Astrocyte (in vitro differentiated cells and primary cell): ENCODE data around the gene MIDN. TPM values are rescaled to one million over a fixed set of nuclear protein-coding genes. Genes with fewer than 3 reads are reported as not detected.

Source experiments
- DNase-seq: peaks from one replicate; pipeline ENCODE4 v3.0.0-alpha.2; 2010; ENCODE audit warnings: low read depth
- FAIRE-seq: peaks from 2 replicates; lab custom pipeline; 2011; peaks lifted over from hg19 to GRCh38; lab: Jason Lieb, UNC
- H2AFZ ChIP-seq: 2 replicates; pipeline ENCODE4 v1.6.0; 2012; ENCODE audit warnings: low read depth, low read length, inconsistent platforms
- H3K27ac ChIP-seq: 2 replicates; pipeline ENCODE4 v1.5.1; 2011; ENCODE audit warnings: low read depth, low read length, inconsistent platforms
- H3K27me3 ChIP-seq: 2 replicates; pipeline ENCODE4 v1.6.0; 2011; ENCODE audit warnings: low read length, inconsistent platforms; ENCODE audit not compliant: insufficient read depth
- H3K36me3 ChIP-seq: 2 replicates; pipeline ENCODE4 v1.5.1; 2011; ENCODE audit warnings: low read length, inconsistent platforms; ENCODE audit not compliant: insufficient read depth
- H3K4me1 ChIP-seq: 2 replicates; pipeline ENCODE4 v1.5.1; 2011; ENCODE audit warnings: low read length, inconsistent platforms; ENCODE audit not compliant: insufficient read depth
- H3K4me2 ChIP-seq: 2 replicates; pipeline ENCODE4 v1.6.0; 2012; ENCODE audit warnings: low read length, inconsistent platforms
- H3K4me3 ChIP-seq: 2 replicates; pipeline ENCODE4 v1.5.1; 2011; ENCODE audit warnings: low read depth, mild to moderate bottlenecking, low read length, inconsistent platforms; ENCODE audit not compliant: insufficient read depth
- H3K79me2 ChIP-seq: 2 replicates; pipeline ENCODE4 v1.6.0; 2012; ENCODE audit warnings: mild to moderate bottlenecking, low read length, inconsistent platforms; ENCODE audit not compliant: insufficient read depth
- H3K9ac ChIP-seq: 2 replicates; pipeline ENCODE4 v1.6.0; 2012; ENCODE audit warnings: mild to moderate bottlenecking, low read length, inconsistent platforms
- H3K9me3 ChIP-seq: 2 replicates; pipeline ENCODE4 v1.5.1; 2012; ENCODE audit warnings: low read depth, mild to moderate bottlenecking, low read length, inconsistent platforms; ENCODE audit not compliant: insufficient read depth
- H4K20me1 ChIP-seq: 2 replicates; pipeline ENCODE4 v1.6.0; 2012; ENCODE audit warnings: low read length, inconsistent platforms; ENCODE audit not compliant: insufficient read depth
- H3K27ac Mint-ChIP-seq: one replicate; pipeline ENCODE4 v1.8.0; 2021; ENCODE audit warnings: mild to moderate bottlenecking, mixed read lengths; ENCODE audit not compliant: unreplicated experiment
- H3K27me3 Mint-ChIP-seq: one replicate; pipeline ENCODE4 v1.8.0; 2021; ENCODE audit warnings: low read depth, mixed read lengths; ENCODE audit not compliant: unreplicated experiment
- H3K36me3 Mint-ChIP-seq: one replicate; pipeline ENCODE4 v1.8.0; 2021; ENCODE audit warnings: low read depth, mixed read lengths; ENCODE audit not compliant: unreplicated experiment
- H3K4me1 Mint-ChIP-seq: one replicate; pipeline ENCODE4 v1.8.0; 2021; ENCODE audit warnings: low read depth, mixed read lengths; ENCODE audit not compliant: unreplicated experiment
- H3K4me3 Mint-ChIP-seq: one replicate; pipeline ENCODE4 v1.8.0; 2021; ENCODE audit warnings: mild to moderate bottlenecking, moderate library complexity, mixed read lengths; ENCODE audit not compliant: unreplicated experiment
- H3K9me3 Mint-ChIP-seq: one replicate; pipeline ENCODE4 v1.8.0; 2021; ENCODE audit warnings: mild to moderate bottlenecking, mixed read lengths; ENCODE audit not compliant: unreplicated experiment
- EZH2 ChIP-seq: IDR thresholded peaks from 2 replicates; pipeline ENCODE4 v1.6.1; 2012; ENCODE audit warnings: mild to moderate bottlenecking, low read length, inconsistent platforms; ENCODE audit not compliant: insufficient read depth
- total RNA-seq: library from RNA; stranded (reverse); gene quantifications from 2 replicates; pipeline ENCODE4 v1.2.1, GENCODE V29; 2021
- TF ChIP-seq, protein P1 (sequence below): IDR thresholded peaks from 2 replicates; pipeline ENCODE4 v1.5.1; 2011; ENCODE audit warnings: low read depth, mild to moderate bottlenecking, inconsistent platforms, low read length, moderate library complexity; ENCODE audit not compliant: insufficient read depth

The MIDN gene
- total RNA-seq, 1 donor from 2014 or later = 141 TPM

DNA sequence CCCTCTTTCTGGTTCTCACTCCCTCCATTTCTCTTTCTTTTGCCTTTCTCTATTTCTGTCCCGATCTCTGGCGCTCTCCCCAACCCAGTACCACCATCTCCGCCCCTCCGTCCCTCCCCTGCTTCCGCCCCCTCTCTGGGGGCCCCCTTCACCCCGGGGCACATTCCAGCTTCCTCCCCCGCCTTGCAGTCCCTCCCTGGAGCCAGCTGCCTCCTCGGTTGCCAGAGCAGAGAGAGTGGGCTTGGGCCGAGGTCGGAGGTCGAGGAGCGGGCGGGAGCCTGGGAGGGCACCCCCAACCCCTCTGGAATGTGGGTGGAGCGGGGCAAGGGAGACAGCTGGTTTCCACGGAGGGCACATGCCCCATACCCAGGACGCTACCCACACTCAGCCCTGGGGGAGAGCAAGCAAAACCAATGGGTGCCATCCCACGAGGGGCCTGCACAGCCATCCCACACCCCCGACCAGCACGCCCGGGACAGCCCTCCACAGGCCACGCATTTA is 14.3 kb downstream of the MIDN start:
- H3K27me3 Mint-ChIP-seq = no peaks in the 10 kb centered on the region
- Histone ChIP-seq H3K27me3 (no peaks in the 10 kb centered on the region), H4K20me1 (peaks cover 24% of the 10 kb centered on the region), H3K9ac (peak overlapping the region; percentile 84), H3K9me3 (no peaks in the 10 kb centered on the region), H3K4me1 (peaks cover 70% of the 10 kb centered on the region), H3K79me2 (no peaks in the 10 kb centered on the region), H3K4me2 (peak overlapping the region; percentile 96), H3K4me3 (no peak overlapping the region), H2AFZ (no peak overlapping the region), H3K27ac (peak overlapping the region; percentile 86), H3K36me3 (no peaks in the 10 kb centered on the region)
- H3K36me3 Mint-ChIP-seq = peaks cover 2% of the 10 kb centered on the region
- H3K9me3 Mint-ChIP-seq = no peaks in the 10 kb centered on the region
- no peak overlapping the region for H3K4me3 Mint-ChIP-seq
- FAIRE-seq (no peak), DNase-seq (no peak)
- peaks cover 27% of the 10 kb centered on the region for H3K4me1 Mint-ChIP-seq
- no peak for TF ChIP-seq EZH2
- TF ChIP-seq, protein P1, sequence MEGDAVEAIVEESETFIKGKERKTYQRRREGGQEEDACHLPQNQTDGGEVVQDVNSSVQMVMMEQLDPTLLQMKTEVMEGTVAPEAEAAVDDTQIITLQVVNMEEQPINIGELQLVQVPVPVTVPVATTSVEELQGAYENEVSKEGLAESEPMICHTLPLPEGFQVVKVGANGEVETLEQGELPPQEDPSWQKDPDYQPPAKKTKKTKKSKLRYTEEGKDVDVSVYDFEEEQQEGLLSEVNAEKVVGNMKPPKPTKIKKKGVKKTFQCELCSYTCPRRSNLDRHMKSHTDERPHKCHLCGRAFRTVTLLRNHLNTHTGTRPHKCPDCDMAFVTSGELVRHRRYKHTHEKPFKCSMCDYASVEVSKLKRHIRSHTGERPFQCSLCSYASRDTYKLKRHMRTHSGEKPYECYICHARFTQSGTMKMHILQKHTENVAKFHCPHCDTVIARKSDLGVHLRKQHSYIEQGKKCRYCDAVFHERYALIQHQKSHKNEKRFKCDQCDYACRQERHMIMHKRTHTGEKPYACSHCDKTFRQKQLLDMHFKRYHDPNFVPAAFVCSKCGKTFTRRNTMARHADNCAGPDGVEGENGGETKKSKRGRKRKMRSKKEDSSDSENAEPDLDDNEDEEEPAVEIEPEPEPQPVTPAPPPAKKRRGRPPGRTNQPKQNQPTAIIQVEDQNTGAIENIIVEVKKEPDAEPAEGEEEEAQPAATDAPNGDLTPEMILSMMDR = no peak
- no peak overlapping the region for H3K27ac Mint-ChIP-seq

GRCh38 chr19:1263188-1263587 is 14.8 kb downstream of the MIDN start:
- peaks cover 26% of the 10 kb centered on the region for H3K4me1 Mint-ChIP-seq

More at GRCh38 chr19:1263188-1263587, 14.8 kb downstream of the MIDN start:
- Mint-ChIP-seq H3K27me3 (no peaks in the 10 kb centered on the region), H3K4me3 (peak overlapping the region; percentile 68), H3K9me3 (no peaks in the 10 kb centered on the region), H3K27ac (peak overlapping the region; percentile 20), H3K36me3 (peaks cover 1% of the 10 kb centered on the region)
- Histone ChIP-seq H3K79me2 (no peaks in the 10 kb centered on the region), H3K27me3 (no peaks in the 10 kb centered on the region), H2AFZ (no peak overlapping the region), H3K4me3 (no peak overlapping the region), H3K9ac (no peak overlapping the region), H3K36me3 (no peaks in the 10 kb centered on the region), H3K4me1 (peaks cover 70% of the 10 kb centered on the region), H4K20me1 (peaks cover 19% of the 10 kb centered on the region), H3K27ac (no peak overlapping the region), H3K9me3 (no peaks in the 10 kb centered on the region), H3K4me2 (peak overlapping the region; percentile 96)
- TF ChIP-seq, protein P1 = no peak
- no peak for TF ChIP-seq EZH2
- DNase-seq (no peak), FAIRE-seq (no peak)
